ENCODE data around the gene SLC31A2. TPM values are rescaled to one million over a fixed set of nuclear protein-coding genes. Genes with fewer than 3 reads are reported as not detected.

SLC31A2 gene
- total and polyA plus RNA-seq, 4 donors = 11.2 to 63.6 (median 24.2) TPM

GRCh38 chr9:113125386-113126035 lies 25.3 kb upstream of the SLC31A2 start:
- H3K9ac ChIP-seq (ENCODE audit: insufficient read depth in 1 of 2, low read length in 2 of 2) = no peak overlapping the region
- 60 to 73% methylated on average over 4 of the region's 4 CpGs for WGBS, 2 donors
- no peak for TF ChIP-seq CTCF (IDR thresholded peaks at IDR 0.05; ENCODE audit: control extremely low read depth, extremely low read depth)
- no peak for DNase-seq
- H3K4me1 ChIP-seq (ENCODE audit: control insufficient read depth in 5 of 5, insufficient read depth in 5 of 5, low read length in 5 of 5) = no peaks in the 10 kb centered on the region
- H3K4me3 ChIP-seq = no peak overlapping the region
- peaks cover 0 to 2% (median 2%) of the 10 kb centered on the region in 3 donors for H3K27me3 ChIP-seq (ENCODE audit: control insufficient read depth in 3 of 3, insufficient read depth in 3 of 3, low read length in 2 of 3)
- H3K27ac ChIP-seq (ENCODE audit: low read depth in 1 of 2, low read length in 1 of 2) = no peak overlapping the region
- H3K36me3 ChIP-seq (ENCODE audit: control insufficient read depth in 4 of 4, insufficient read depth in 4 of 4, low read length in 4 of 4) = no peaks in the 10 kb centered on the region
- no peak for ATAC-seq (ENCODE audit: insufficient read depth, low FRiP score)
- H3K9me3 ChIP-seq (ENCODE audit: control insufficient read depth in 4 of 4, insufficient read depth in 3 of 4, low read length in 3 of 4) = peaks cover 0 to 2% (median 0%) of the 10 kb centered on the region in 4 donors

DNA sequence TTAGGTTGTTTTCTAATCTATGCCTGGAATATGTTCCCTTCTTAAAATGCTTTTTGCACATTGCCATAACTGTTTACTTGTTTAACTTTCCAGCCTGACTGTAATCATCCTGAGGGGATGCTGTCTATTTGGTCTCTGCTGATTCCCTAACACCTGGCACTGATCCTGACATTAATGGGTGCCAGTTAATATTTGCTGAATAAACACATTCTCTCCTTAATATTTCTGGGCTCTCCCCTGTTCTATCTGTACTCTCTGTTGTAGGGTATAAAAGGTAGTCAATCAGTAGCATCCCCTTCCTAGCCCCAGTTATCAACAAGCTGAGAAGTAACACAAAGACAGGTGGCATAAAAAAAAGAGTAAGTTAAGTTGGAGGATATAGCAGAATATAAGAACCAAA lies 21.3 kb upstream of the SLC31A2 start:
- H3K9me3 ChIP-seq (ENCODE audit: control insufficient read depth in 4 of 4, insufficient read depth in 3 of 4, low read length in 3 of 4) = peaks cover 0 to 2% (median 0%) of the 10 kb centered on the region in 4 donors
- ATAC-seq (ENCODE audit: insufficient read depth, low FRiP score) (no peak), DNase-seq (no peak)
- H3K9ac ChIP-seq (ENCODE audit: insufficient read depth in 1 of 2, low read length in 2 of 2) = no peak overlapping the region
- H3K4me1 ChIP-seq (ENCODE audit: control insufficient read depth in 5 of 5, insufficient read depth in 5 of 5, low read length in 5 of 5) = no peaks in the 10 kb centered on the region
- no peak for TF ChIP-seq CTCF (IDR thresholded peaks at IDR 0.05; ENCODE audit: control extremely low read depth, extremely low read depth)
- H3K27me3 ChIP-seq (ENCODE audit: control insufficient read depth in 3 of 3, insufficient read depth in 3 of 3, low read length in 2 of 3) = peaks cover 0 to 2% (median 0%) of the 10 kb centered on the region in 3 donors
- no peak overlapping the region for H3K4me3 ChIP-seq
- H3K27ac ChIP-seq (ENCODE audit: low read depth in 1 of 2, low read length in 1 of 2) = no peak overlapping the region
- no peaks in the 10 kb centered on the region for H3K36me3 ChIP-seq (ENCODE audit: control insufficient read depth in 4 of 4, insufficient read depth in 4 of 4, low read length in 4 of 4)

- H3K9ac ChIP-seq (ENCODE audit: insufficient read depth in 1 of 2, low read length in 2 of 2) = no peak overlapping the region
- H3K36me3 ChIP-seq (ENCODE audit: control insufficient read depth in 4 of 4, insufficient read depth in 4 of 4, low read length in 4 of 4) = no peaks in the 10 kb centered on the region
These were observed 20.9 kb upstream of the SLC31A2 start for GRCh38 chr9:113129884-113130283.

More at GRCh38 chr9:113129884-113130283, 20.9 kb upstream of the SLC31A2 start:
- H3K4me1 ChIP-seq (ENCODE audit: control insufficient read depth in 5 of 5, insufficient read depth in 5 of 5, low read length in 5 of 5) = no peaks in the 10 kb centered on the region
- no peak for TF ChIP-seq CTCF (IDR thresholded peaks at IDR 0.05; ENCODE audit: control extremely low read depth, extremely low read depth)
- H3K27me3 ChIP-seq (ENCODE audit: control insufficient read depth in 3 of 3, insufficient read depth in 3 of 3, low read length in 2 of 3) = peaks cover 0 to 2% (median 0%) of the 10 kb centered on the region in 3 donors
- WGBS, 2 donors = 38 to 63% methylated on average over 4 of the region's 4 CpGs
- H3K9me3 ChIP-seq (ENCODE audit: control insufficient read depth in 4 of 4, insufficient read depth in 3 of 4, low read length in 3 of 4) = peaks cover 0 to 2% (median 0%) of the 10 kb centered on the region in 4 donors
- ATAC-seq (ENCODE audit: insufficient read depth, low FRiP score) (no peak), DNase-seq (no peak)
- no peak overlapping the region for H3K27ac ChIP-seq (ENCODE audit: low read depth in 1 of 2, low read length in 1 of 2)
- H3K4me3 ChIP-seq = no peak overlapping the region

Measured in lung (tissue), 12 donors.